Measurements from ENCODE around the gene GPRASP3.

The GPRASP3 gene

DNA sequence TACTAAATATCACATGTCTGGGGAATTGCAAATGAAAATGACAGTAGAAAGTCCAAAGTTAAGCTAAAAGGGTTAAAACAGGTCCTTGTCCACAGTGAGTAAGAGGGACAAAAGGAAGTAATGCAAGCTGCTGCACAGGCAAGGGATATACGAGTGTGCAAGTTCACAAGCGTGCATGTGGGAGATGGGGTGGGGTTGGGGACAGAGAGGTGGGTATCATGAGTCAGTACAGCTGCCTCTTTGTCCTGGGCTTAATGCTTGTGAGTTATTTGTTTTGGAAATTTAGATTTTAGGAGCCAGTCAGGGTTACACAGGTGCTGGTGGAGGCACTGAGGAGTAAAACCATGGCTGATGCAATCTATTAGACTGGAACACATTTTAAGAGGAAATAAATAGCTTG is 11.6 kb upstream of the GPRASP3 start:
- H3K18ac ChIP-seq (ENCODE audit: low read length) = no peak overlapping the region
- H3K9me3 ChIP-seq (replicated peaks in 1 of 2; ENCODE audit: control insufficient read depth in 2 of 2, insufficient read depth in 1 of 2, low read depth in 1 of 2, low read length in 2 of 2) = no peaks in the 10 kb centered on the region
- no peak overlapping the region for H3K4me3 ChIP-seq (ENCODE audit: low read length in 2 of 2)
- H2AK5ac ChIP-seq (ENCODE audit: low read depth, low read length) = no peak overlapping the region
- H2BK120ac ChIP-seq (ENCODE audit: low read depth, low read length) = no peak overlapping the region
- H2BK5ac ChIP-seq (ENCODE audit: low read length) = no peak overlapping the region
- H4K8ac ChIP-seq (ENCODE audit: low read depth, low read length) = no peak overlapping the region
- WGBS, 2 donors (ENCODE audit: extremely low coverage in 2 of 2, insufficient read length in 2 of 2, insufficient replicate concordance in 1 of 2) = no CpG with 5 or more reads among the region's 2 CpGs
- no peak overlapping the region for H3K14ac ChIP-seq (ENCODE audit: low read length)
- no peak overlapping the region for H3K9ac ChIP-seq (ENCODE audit: low read depth, low read length, poor library complexity)
- H3K79me1 ChIP-seq (ENCODE audit: low read depth, low read length) = no peaks in the 10 kb centered on the region
- peaks cover 0 to 4% of the 10 kb centered on the region in 2 donors for H3K4me1 ChIP-seq (ENCODE audit: control insufficient read depth in 2 of 2, insufficient read depth in 1 of 2, low read depth in 1 of 2, low read length in 2 of 2)
- no peak overlapping the region for H2BK15ac ChIP-seq (ENCODE audit: low read length)
- H3K27ac ChIP-seq (replicated peaks; ENCODE audit: low read length) = no peak overlapping the region
- H3K36me3 ChIP-seq (replicated peaks in 1 of 2; ENCODE audit: control insufficient read depth in 2 of 2, insufficient read depth in 2 of 2, low read length in 2 of 2) = peaks cover 3 to 4% of the 10 kb centered on the region in 2 donors
- H2BK12ac ChIP-seq (ENCODE audit: low read length) = no peak overlapping the region
- DNase-seq (ENCODE audit: low spot score) = no peak
- no peak overlapping the region for H2AFZ ChIP-seq (ENCODE audit: low read length)
- no peak overlapping the region for H3K4ac ChIP-seq (ENCODE audit: low read length)
- no peaks in the 10 kb centered on the region for H3K27me3 ChIP-seq (ENCODE audit: control insufficient read depth in 3 of 3, insufficient read depth in 3 of 3, low read depth in 1 of 3, low read length in 3 of 3)
- H3K4me2 ChIP-seq (ENCODE audit: insufficient read depth, low read length, poor library complexity, severe bottlenecking) = no peak overlapping the region
- no peak overlapping the region for H4K91ac ChIP-seq (ENCODE audit: low read depth, low read length, poor library complexity)
- H3K23ac ChIP-seq (ENCODE audit: low read depth, low read length, poor library complexity) = no peak overlapping the region

DNA sequence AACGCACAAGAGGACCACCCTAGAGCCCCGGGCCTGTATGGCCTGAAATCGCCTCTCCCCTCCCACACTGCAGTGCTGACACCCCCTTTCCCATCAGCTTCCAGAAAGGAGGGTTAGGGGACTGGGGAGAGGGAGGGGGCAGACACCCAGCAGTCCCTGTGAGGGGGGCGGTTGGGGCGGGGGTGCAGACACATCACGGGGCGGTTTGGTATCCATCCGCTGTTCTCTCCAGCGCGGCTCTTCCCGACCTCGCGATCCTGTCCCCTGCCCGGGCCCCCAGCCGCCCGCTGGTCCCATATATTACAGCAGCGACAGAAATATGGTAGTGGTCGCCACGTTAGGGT is 8.7 kb upstream of the GPRASP3 start:
- no peaks in the 10 kb centered on the region for H3K27me3 ChIP-seq (ENCODE audit: control insufficient read depth in 3 of 3, insufficient read depth in 3 of 3, low read depth in 1 of 3, low read length in 3 of 3)
- no peak overlapping the region for H3K14ac ChIP-seq (ENCODE audit: low read length)
- H3K36me3 ChIP-seq (replicated peaks in 1 of 2; ENCODE audit: control insufficient read depth in 2 of 2, insufficient read depth in 2 of 2, low read length in 2 of 2) = peaks cover 3 to 23% of the 10 kb centered on the region in 2 donors
- peak overlapping the region; percentile 65 for H4K8ac ChIP-seq (ENCODE audit: low read depth, low read length)
- no peak overlapping the region for H2BK120ac ChIP-seq (ENCODE audit: low read depth, low read length)
- H2BK12ac ChIP-seq (ENCODE audit: low read length) = no peak overlapping the region
- H3K27ac ChIP-seq (replicated peaks; ENCODE audit: low read length) = no peak overlapping the region
- WGBS, 2 donors (ENCODE audit: extremely low coverage in 2 of 2, insufficient read length in 2 of 2, insufficient replicate concordance in 1 of 2) = no CpG with 5 or more reads among the region's 19 CpGs
- peak overlapping the region; percentile 91 for H3K9ac ChIP-seq (ENCODE audit: low read depth, low read length, poor library complexity)
- no peak overlapping the region for H2BK5ac ChIP-seq (ENCODE audit: low read length)
- H3K4me3 ChIP-seq (ENCODE audit: low read length in 2 of 2) = peak overlapping the region; percentile 65 to 95
- peak overlapping the region; percentile 95 for H2AFZ ChIP-seq (ENCODE audit: low read length)
- no peak overlapping the region for H2AK5ac ChIP-seq (ENCODE audit: low read depth, low read length)
- no peaks in the 10 kb centered on the region for H3K9me3 ChIP-seq (replicated peaks in 1 of 2; ENCODE audit: control insufficient read depth in 2 of 2, insufficient read depth in 1 of 2, low read depth in 1 of 2, low read length in 2 of 2)
- H3K18ac ChIP-seq (ENCODE audit: low read length) = peak overlapping the region; percentile 90
- H3K4me1 ChIP-seq (ENCODE audit: control insufficient read depth in 2 of 2, insufficient read depth in 1 of 2, low read depth in 1 of 2, low read length in 2 of 2) = peaks cover 0 to 4% of the 10 kb centered on the region in 2 donors
- no peak overlapping the region for H4K91ac ChIP-seq (ENCODE audit: low read depth, low read length, poor library complexity)
- no peak overlapping the region for H3K4ac ChIP-seq (ENCODE audit: low read length)
- peak overlapping the region; percentile 65 for H3K23ac ChIP-seq (ENCODE audit: low read depth, low read length, poor library complexity)
- peaks cover 2% of the 10 kb centered on the region for H3K79me1 ChIP-seq (ENCODE audit: low read depth, low read length)
- peak overlapping the region; percentile 40 for H3K4me2 ChIP-seq (ENCODE audit: insufficient read depth, low read length, poor library complexity, severe bottlenecking)
- no peak overlapping the region for H2BK15ac ChIP-seq (ENCODE audit: low read length)
- DNase-seq (ENCODE audit: low spot score) = no peak

DNA sequence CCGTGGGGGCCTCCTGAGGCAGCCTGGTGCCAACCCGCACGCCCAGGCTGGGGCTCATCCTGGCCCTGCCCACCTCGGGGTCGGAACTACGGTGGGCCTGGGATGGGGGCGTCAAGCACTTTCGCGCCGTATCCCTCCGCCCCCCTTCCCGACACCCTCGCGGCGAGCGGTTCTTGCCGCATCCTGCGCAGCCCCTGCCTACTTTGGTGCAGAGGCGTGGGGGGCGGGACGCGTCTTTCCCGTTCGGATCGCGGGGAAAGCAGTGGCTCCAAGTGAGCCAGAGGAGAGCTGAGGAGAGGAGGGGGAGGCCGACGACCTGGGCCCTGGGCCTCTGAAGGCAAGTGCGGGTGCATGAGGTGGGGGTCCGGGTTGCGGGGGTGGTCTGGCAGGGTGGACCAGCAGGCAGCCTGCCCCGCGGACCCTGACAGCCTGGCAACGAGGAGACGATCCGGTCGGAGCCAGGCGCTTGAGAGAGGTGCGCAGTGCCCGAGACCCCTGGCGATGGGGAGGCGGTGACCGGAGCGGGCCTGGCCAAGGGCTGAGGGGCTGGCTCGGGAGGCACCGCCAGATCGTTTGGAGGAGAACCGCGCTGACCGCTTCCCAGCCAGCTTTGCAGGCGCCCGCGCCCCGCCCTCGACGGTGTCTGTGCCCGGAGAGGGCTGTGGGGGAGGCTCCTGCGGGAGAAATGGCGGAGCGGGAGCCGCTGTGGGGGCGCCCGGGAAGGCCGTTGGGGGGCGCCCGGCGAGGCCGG is 8.2 kb upstream of the GPRASP3 start, which contains the start of gene GPRASP2:
TSS of gene GPRASP2 (plus strand) at position 233 of the 751 bp plus-strand sequence. CDS start 2,422 bp downstream, outside the sequence.
- Histone ChIP-seq H4K91ac (ENCODE audit: low read depth, low read length, poor library complexity) (no peak within 1 kb of the TSS), H3K4ac (ENCODE audit: low read length) (no peak within 1 kb of the TSS), H3K27me3 (ENCODE audit: control insufficient read depth in 3 of 3, insufficient read depth in 3 of 3, low read depth in 1 of 3, low read length in 3 of 3) (no peaks in the 10 kb centered on the region), H2AK5ac (ENCODE audit: low read depth, low read length) (no peak within 1 kb of the TSS), H2AFZ (ENCODE audit: low read length) (peak within 1 kb of the TSS; percentile 95), H3K14ac (ENCODE audit: low read length) (peak within 1 kb of the TSS; percentile 82), H3K23ac (ENCODE audit: low read depth, low read length, poor library complexity) (peak within 1 kb of the TSS; percentile 65), H3K4me3 (ENCODE audit: low read length in 2 of 2) (peak within 1 kb of the TSS; percentile 65 to 95), H3K9ac (ENCODE audit: low read depth, low read length, poor library complexity) (peak within 1 kb of the TSS; percentile 91), H3K36me3 (replicated peaks in 1 of 2; ENCODE audit: control insufficient read depth in 2 of 2, insufficient read depth in 2 of 2, low read length in 2 of 2) (peaks cover 3 to 23% of the 10 kb centered on the region in 2 donors), H3K18ac (ENCODE audit: low read length) (peak within 1 kb of the TSS; percentile 91), H3K4me2 (ENCODE audit: insufficient read depth, low read length, poor library complexity, severe bottlenecking) (peak within 1 kb of the TSS; percentile 60), H3K9me3 (replicated peaks in 1 of 2; ENCODE audit: control insufficient read depth in 2 of 2, insufficient read depth in 1 of 2, low read depth in 1 of 2, low read length in 2 of 2) (no peaks in the 10 kb centered on the region), H3K4me1 (ENCODE audit: control insufficient read depth in 2 of 2, insufficient read depth in 1 of 2, low read depth in 1 of 2, low read length in 2 of 2) (peaks cover 0 to 4% of the 10 kb centered on the region in 2 donors), H2BK15ac (ENCODE audit: low read length) (no peak within 1 kb of the TSS), H3K79me1 (ENCODE audit: low read depth, low read length) (peaks cover 2% of the 10 kb centered on the region), H3K27ac (replicated peaks; ENCODE audit: low read length) (peak within 1 kb of the TSS; percentile 27), H2BK5ac (ENCODE audit: low read length) (no peak within 1 kb of the TSS), H2BK12ac (ENCODE audit: low read length) (no peak within 1 kb of the TSS), H2BK120ac (ENCODE audit: low read depth, low read length) (no peak within 1 kb of the TSS), H4K8ac (ENCODE audit: low read depth, low read length) (peak within 1 kb of the TSS; percentile 65)
- no CpG with 5 or more reads among the region's 68 CpGs for WGBS, 2 donors (ENCODE audit: extremely low coverage in 2 of 2, insufficient read length in 2 of 2, insufficient replicate concordance in 1 of 2)
- peak; percentile 57 for DNase-seq (ENCODE audit: low spot score)

DNA sequence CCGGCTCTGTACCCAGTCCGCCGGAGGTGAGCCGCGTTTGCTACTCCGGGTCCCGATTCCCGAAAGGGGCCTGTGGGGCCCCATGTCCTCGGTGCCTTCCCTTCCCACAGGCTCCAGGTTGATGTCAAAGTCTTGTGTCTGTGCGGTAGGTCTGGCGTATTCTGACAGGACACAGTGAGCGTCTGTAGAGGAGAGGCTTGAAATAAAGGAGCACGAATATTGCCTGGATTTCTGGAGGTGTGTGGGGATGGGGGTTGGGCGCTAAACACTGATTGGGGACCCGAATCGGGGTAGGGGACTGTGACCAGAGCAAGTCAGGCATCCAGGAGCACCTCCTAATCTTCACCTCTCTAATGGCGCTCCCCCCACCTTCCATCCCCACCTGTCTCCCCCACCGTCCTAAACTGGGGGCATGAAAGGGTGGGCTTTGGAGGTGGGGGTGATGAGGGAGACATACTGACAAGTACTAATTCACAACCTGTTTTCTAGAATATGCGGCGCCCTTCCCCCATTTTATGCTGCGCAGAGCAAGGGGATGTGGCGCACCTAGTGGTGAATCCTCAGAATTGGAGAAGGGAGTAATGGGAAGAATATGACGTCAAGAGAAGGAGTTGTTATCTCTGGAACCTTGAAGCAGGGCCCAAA is 7.4 kb upstream of the GPRASP3 start:
- Histone ChIP-seq H3K4ac (ENCODE audit: low read length) (no peak overlapping the region), H2BK120ac (ENCODE audit: low read depth, low read length) (no peak overlapping the region), H3K9me3 (replicated peaks in 1 of 2; ENCODE audit: control insufficient read depth in 2 of 2, insufficient read depth in 1 of 2, low read depth in 1 of 2, low read length in 2 of 2) (no peaks in the 10 kb centered on the region), H3K4me3 (ENCODE audit: low read length in 2 of 2) (peak overlapping the region; percentile 65 to 95), H4K8ac (ENCODE audit: low read depth, low read length) (no peak overlapping the region), H2BK12ac (ENCODE audit: low read length) (no peak overlapping the region), H3K27me3 (ENCODE audit: control insufficient read depth in 3 of 3, insufficient read depth in 3 of 3, low read depth in 1 of 3, low read length in 3 of 3) (no peaks in the 10 kb centered on the region), H3K36me3 (replicated peaks in 1 of 2; ENCODE audit: control insufficient read depth in 2 of 2, insufficient read depth in 2 of 2, low read length in 2 of 2) (peaks cover 3 to 23% of the 10 kb centered on the region in 2 donors), H3K18ac (ENCODE audit: low read length) (peak overlapping the region; percentile 87), H3K23ac (ENCODE audit: low read depth, low read length, poor library complexity) (no peak overlapping the region), H2BK5ac (ENCODE audit: low read length) (no peak overlapping the region), H4K91ac (ENCODE audit: low read depth, low read length, poor library complexity) (no peak overlapping the region), H3K9ac (ENCODE audit: low read depth, low read length, poor library complexity) (peak overlapping the region; percentile 63), H3K4me2 (ENCODE audit: insufficient read depth, low read length, poor library complexity, severe bottlenecking) (peak overlapping the region; percentile 60), H3K4me1 (ENCODE audit: control insufficient read depth in 2 of 2, insufficient read depth in 1 of 2, low read depth in 1 of 2, low read length in 2 of 2) (peaks cover 0 to 4% of the 10 kb centered on the region in 2 donors), H2BK15ac (ENCODE audit: low read length) (no peak overlapping the region), H2AK5ac (ENCODE audit: low read depth, low read length) (no peak overlapping the region), H3K14ac (ENCODE audit: low read length) (no peak overlapping the region), H3K27ac (replicated peaks; ENCODE audit: low read length) (peak overlapping the region; percentile 27), H3K79me1 (ENCODE audit: low read depth, low read length) (peaks cover 2% of the 10 kb centered on the region), H2AFZ (ENCODE audit: low read length) (peak overlapping the region; percentile 95)
- DNase-seq (ENCODE audit: low spot score) = peak; percentile 15
- WGBS, 2 donors (ENCODE audit: extremely low coverage in 2 of 2, insufficient read length in 2 of 2, insufficient replicate concordance in 1 of 2) = no CpG with 5 or more reads among the region's 23 CpGs
